HepG2 (cell line): ENCODE measurements around the gene PPP1R12B. TPM values are rescaled to one million over a fixed set of nuclear protein-coding genes. Genes with fewer than 3 reads are reported as not detected.

Experiments
- ATAC-seq: fragments of 200-7000 bp; cut with Tn5 transposase; 3 replicates; pipeline ENCODE4 v1.9.1; 2020; ENCODE audit warnings: mild to moderate bottlenecking, moderate library complexity
- BruUV-seq: library from RNA; stranded (reverse); fragments of 400-500 nt; replicated peaks from 2 replicates; lab custom pipeline; 2021; lab: Mats Ljungman, UMichigan
- CTCF ChIA-PET: fragments of 300-600 bp; formaldehyde crosslinking; extraction: SDS; loops from one replicate; lab custom pipeline; 2021; ENCODE audit warnings: low total read pairs, inconsistent platforms, low intra/inter-chr PET ratio; lab: Yijun Ruan, JAX
- POLR2A ChIA-PET: fragments of 350-600 bp; sonication (Branson Sonifier 250); formaldehyde crosslinking; loops from one replicate; lab custom pipeline; 2020; ENCODE audit warnings: antibody characterized with exemption, inconsistent platforms; lab: Yijun Ruan, JAX
- DNase-seq: peaks from one replicate; pipeline ENCODE4 v3.0.0-alpha.2; 2015; ENCODE audit warnings: low spot score
- FAIRE-seq: peaks from 3 replicates; lab custom pipeline; 2011; peaks lifted over from hg19 to GRCh38; lab: Jason Lieb, UNC
- H2AFZ ChIP-seq: one replicate; pipeline ENCODE4 v1.6.1; 2011; ENCODE audit warnings: low read length, inconsistent platforms
- H3K27ac ChIP-seq: fragments of 300-600 bp; 3 replicates; pipeline ENCODE4 v1.8.0; 2011; ENCODE audit warnings: mixed run types, mild to moderate bottlenecking, mixed read lengths, low read length, inconsistent platforms; ENCODE audit not compliant: insufficient read depth; ENCODE audit errors: extremely low read length
- H3K27me3 ChIP-seq, 2 experiments: fragments of 200-600 bp in 1 of 2; 2 replicates in 1 of 2; 3 replicates in 1 of 2; pipeline versions ENCODE4 v1.6.0 to v1.8.0; 2011; ENCODE audit warnings: low read length in 2 of 2, mild to moderate bottlenecking in 2 of 2, moderate library complexity in 2 of 2, inconsistent platforms in 1 of 2; ENCODE audit not compliant: insufficient read depth in 2 of 2, control insufficient read depth in 1 of 2
- H3K36me3 ChIP-seq, 2 experiments: fragments of 200-600 bp in 1 of 2; replicated peaks in 1 of 2; 2 replicates in 1 of 2; 3 replicates in 1 of 2; pipeline versions ENCODE4 v1.5.1 to v1.8.0; 2011; ENCODE audit warnings: low read length in 2 of 2, inconsistent platforms in 1 of 2; ENCODE audit not compliant: insufficient read depth in 2 of 2, control insufficient read depth in 1 of 2
- H3K4me1 ChIP-seq: 2 replicates; pipeline ENCODE4 v1.5.1; 2012; ENCODE audit warnings: low read length, inconsistent platforms; ENCODE audit not compliant: insufficient read depth
- H3K4me2 ChIP-seq: 2 replicates; pipeline ENCODE4 v1.6.0; 2011; ENCODE audit warnings: low read depth, low read length, inconsistent platforms
- H3K4me3 ChIP-seq, 3 experiments: fragments of 200-600 bp in 1 of 3; sonication (generic), shearing (Covaris generic) in 1 of 3; replicated peaks in 1 of 3; 2 replicates each; pipeline ENCODE4 v1.5.1; 2011 to 2016; ENCODE audit warnings: low read length in 3 of 3, inconsistent platforms in 2 of 3, low read depth in 2 of 3, mild to moderate bottlenecking in 2 of 3, control low read depth in 1 of 3, mixed read lengths in 1 of 3; ENCODE audit not compliant: insufficient read depth in 1 of 3
- H3K79me2 ChIP-seq: one replicate; pipeline ENCODE4 v1.6.1; 2011; ENCODE audit warnings: low read length, inconsistent platforms; ENCODE audit not compliant: insufficient read depth
- H3K9ac ChIP-seq: 2 replicates; pipeline ENCODE4 v1.6.0; 2011; ENCODE audit warnings: mild to moderate bottlenecking, low read depth, low read length, inconsistent platforms; ENCODE audit not compliant: insufficient read depth
- H3K9me3 ChIP-seq: 2 replicates; pipeline ENCODE4 v1.5.1; 2012; ENCODE audit warnings: mild to moderate bottlenecking, low read length
- H4K20me1 ChIP-seq: 2 replicates; pipeline ENCODE4 v1.6.0; 2011; ENCODE audit warnings: inconsistent platforms, mild to moderate bottlenecking, low read length, moderate library complexity; ENCODE audit not compliant: insufficient read depth
- KIAA2018 ChIP-seq: sonication (generic); formaldehyde crosslinking; IDR thresholded peaks from 2 replicates; pipeline ENCODE4 v1.5.0; 2020; ENCODE audit warnings: mild to moderate bottlenecking, missing genetic modification reagents, borderline replicate concordance
- RORA ChIP-seq: sonication (generic); formaldehyde crosslinking; IDR thresholded peaks from 2 replicates; pipeline ENCODE4 v1.5.0; 2020; ENCODE audit warnings: mild to moderate bottlenecking, missing genetic modification reagents, moderate library complexity
- SRY ChIP-seq: sonication (generic); formaldehyde crosslinking; IDR thresholded peaks from 2 replicates; pipeline ENCODE4 v1.8.0; 2022; ENCODE audit warnings: mild to moderate bottlenecking, missing genetic modification reagents
- THAP8 ChIP-seq: sonication (generic); formaldehyde crosslinking; IDR thresholded peaks from 2 replicates; pipeline ENCODE4 v1.5.1; 2020; ENCODE audit warnings: missing genetic modification reagents, mild to moderate bottlenecking, borderline replicate concordance
- ZNF609 ChIP-seq: sonication (generic); formaldehyde crosslinking; IDR thresholded peaks from 2 replicates; pipeline ENCODE4 v1.4.0; 2020; ENCODE audit warnings: mild to moderate bottlenecking, missing genetic modification reagents, borderline replicate concordance
- ZNF737 ChIP-seq: sonication (generic); formaldehyde crosslinking; IDR thresholded peaks from 2 replicates; pipeline ENCODE4 v1.5.0; 2020; ENCODE audit warnings: missing genetic modification reagents, mild to moderate bottlenecking, borderline replicate concordance
- in situ Hi-C: cut with HindIII; loops from 2 replicates; pipeline ENCODE4 v1.10.0; 2017; ENCODE audit warnings: low pct_unique_long_range_greater_than_20kb; ENCODE audit not compliant: extremely low pct_ligation_motif_present
- intact Hi-C: fragments of 100-400 bp; cut with micrococcal nuclease; formaldehyde crosslinking; loops from one replicate; pipeline ENCODE4 v1.10.0; 2022; ENCODE audit not compliant: unreplicated experiment
- polyA plus RNA-seq, 8 experiments: library from polyadenylated mRNA; depleted of rRNA in 3 of 8; stranded (reverse) in 7 of 8; unstranded in 1 of 8; fragments of >200 nt; fragmentation: Illumina TruSeq in 4 of 8; extraction: Trizol in 4 of 8; gene quantifications; 2 replicates each; pipeline versions ENCODE4 v1.2.1 to v1.2.3, GENCODE V29; 2011 to 2016; ENCODE audit warnings: low read depth in 4 of 8, missing spikeins in 1 of 8, mixed read lengths in 1 of 8; ENCODE audit not compliant: insufficient read depth in 1 of 8
- total RNA-seq, 5 experiments: library from RNA; depleted of rRNA; stranded (reverse); fragments of >200 nt; fragmentation: Illumina TruSeq; extraction: Trizol; gene quantifications; 2 replicates each; pipeline ENCODE4 v1.2.3, GENCODE V29; 2016; ENCODE audit warnings: low read depth in 1 of 5

The PPP1R12B gene
- total and polyA plus RNA-seq, 2 of the 13 experiments (the other 11 are each of a cell fraction or from before 2014, with no cell fraction given) = 12.0 to 13.6 TPM

- TF ChIP-seq ZNF609 = no peak
- TF ChIP-seq ZNF737 = no peak
These were observed 29.0 kb upstream of the PPP1R12B start (continued) for GRCh38 chr1:202319381-202320080.

GRCh38 chr1:202320081-202320405 is 28.5 kb upstream of the PPP1R12B start:
- ATAC-seq (no peak), FAIRE-seq (no peak), DNase-seq (no peak)
- H3K9me3 ChIP-seq = no peaks in the 10 kb centered on the region
- in situ Hi-C loops (no loop called here), intact Hi-C loops (no loop called here)
- no peaks in the 10 kb centered on the region for H3K79me2 ChIP-seq
- H3K4me2 ChIP-seq = no peak overlapping the region
- H3K27ac ChIP-seq = no peak overlapping the region
- H3K4me3 ChIP-seq = no peak overlapping the region
- H3K4me1 ChIP-seq = peaks cover 25% of the 10 kb centered on the region
- no peak overlapping the region for H2AFZ ChIP-seq
- no TSS peak for BruUV-seq
- H3K9ac ChIP-seq = no peak overlapping the region
- H3K36me3 ChIP-seq = no peaks in the 10 kb centered on the region
- H4K20me1 ChIP-seq = no peaks in the 10 kb centered on the region
- peaks cover 1 to 28% of the 10 kb centered on the region in 2 experiments; a peak in 2 of 5 replicates for H3K27me3 ChIP-seq
- POLR2A ChIA-PET = no interaction called here
- CTCF ChIA-PET = no interaction called here
- no peak for TF ChIP-seq SRY (CRISPR knock-in tag)
- TF ChIP-seq THAP8 = no peak
- no peak for TF ChIP-seq RORA (CRISPR knock-in tag)
- TF ChIP-seq KIAA2018 (CRISPR knock-in tag) = no peak
